Anterior cingulate cortex (tissue), 58 donors: Measurements from ENCODE around the gene SH3BP5L.
"Not testable (repeated sequence)": the region's sequence is repeated elsewhere in the genome, so short reads cannot be mapped to it uniquely, and the experiment has no call there.

ENCODE experiments used
- DNase-seq, 58 donors: peaks; one replicate each; lab custom pipeline; 2025; lab: John Stamatoyannopoulos, UW

SH3BP5L gene

DNA sequence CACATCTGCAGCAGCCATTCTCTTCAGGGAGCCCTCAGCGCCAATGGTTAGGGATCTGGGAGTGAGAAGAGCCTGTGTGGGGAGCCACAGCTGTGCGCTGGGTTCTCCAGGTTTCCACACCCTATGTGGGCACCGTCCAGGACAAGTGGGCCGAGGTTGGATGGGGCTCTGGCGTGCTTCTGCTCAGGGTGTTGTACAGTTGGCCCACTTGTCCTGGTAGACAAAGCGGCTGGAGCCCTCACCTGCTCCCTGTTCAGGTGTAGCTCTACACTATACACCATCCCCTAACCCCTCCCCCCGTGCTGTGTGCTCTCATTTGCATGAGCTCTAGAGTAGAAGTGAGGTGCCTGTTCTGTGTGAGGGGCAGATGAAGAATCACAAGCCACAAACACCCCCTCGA is 12.2 kb downstream of the SH3BP5L start:
- no peak for DNase-seq

GRCh38 chr1:248812736-248813425 is 12.8 kb downstream of the SH3BP5L start:
- DNase-seq, result no peak

GRCh38 chr1:248811514-248812490 is 13.9 kb downstream of the SH3BP5L start:
- DNase-seq, result no peak

DNA sequence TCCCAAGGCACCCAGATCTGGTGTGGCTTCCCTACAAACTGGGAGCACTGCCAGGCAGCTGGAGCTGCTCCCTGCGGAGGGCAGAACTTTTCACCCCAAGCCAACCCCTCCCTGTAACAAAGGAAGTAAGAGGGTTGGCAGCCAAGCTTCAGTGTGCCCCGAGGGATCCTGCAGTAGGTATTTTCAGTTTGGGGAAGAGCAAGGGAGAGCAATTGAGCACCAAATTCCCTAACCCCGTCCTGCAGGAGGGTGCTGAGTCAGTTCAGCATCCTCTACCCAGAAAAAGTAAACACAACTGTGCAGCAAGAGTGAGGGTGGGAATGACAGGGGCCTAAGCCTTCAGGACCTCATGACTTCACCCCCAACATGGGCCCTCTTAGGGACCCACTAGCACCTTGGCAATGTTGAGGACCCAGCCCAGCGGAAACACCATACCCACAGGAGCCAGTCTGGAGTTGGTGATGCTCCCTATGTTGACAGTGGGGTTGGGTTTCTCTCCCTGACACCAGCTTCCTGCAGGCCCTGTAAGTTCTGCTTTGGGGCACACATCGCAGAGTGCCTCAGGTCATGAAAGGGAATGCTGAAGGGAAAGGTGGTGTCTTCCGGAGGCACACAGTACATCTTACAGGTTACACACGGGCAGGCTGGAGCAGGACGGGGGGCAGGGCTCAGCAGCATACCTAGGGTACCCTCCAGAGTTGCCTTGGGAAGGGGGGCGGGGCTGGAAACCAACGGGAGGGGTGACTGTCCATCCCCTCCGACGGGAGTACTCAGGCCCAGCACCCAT is 14.8 kb downstream of the SH3BP5L start:
- DNase-seq, result peak in 3 of 58 donors; percentile 8 to 23 (median 10)

GRCh38 chr1:248810000-248810726 is 15.6 kb downstream of the SH3BP5L start:
- DNase-seq, result no peak

GRCh38 chr1:248808876-248809275 is 16.8 kb downstream of the SH3BP5L start:
- no peak for DNase-seq

DNA sequence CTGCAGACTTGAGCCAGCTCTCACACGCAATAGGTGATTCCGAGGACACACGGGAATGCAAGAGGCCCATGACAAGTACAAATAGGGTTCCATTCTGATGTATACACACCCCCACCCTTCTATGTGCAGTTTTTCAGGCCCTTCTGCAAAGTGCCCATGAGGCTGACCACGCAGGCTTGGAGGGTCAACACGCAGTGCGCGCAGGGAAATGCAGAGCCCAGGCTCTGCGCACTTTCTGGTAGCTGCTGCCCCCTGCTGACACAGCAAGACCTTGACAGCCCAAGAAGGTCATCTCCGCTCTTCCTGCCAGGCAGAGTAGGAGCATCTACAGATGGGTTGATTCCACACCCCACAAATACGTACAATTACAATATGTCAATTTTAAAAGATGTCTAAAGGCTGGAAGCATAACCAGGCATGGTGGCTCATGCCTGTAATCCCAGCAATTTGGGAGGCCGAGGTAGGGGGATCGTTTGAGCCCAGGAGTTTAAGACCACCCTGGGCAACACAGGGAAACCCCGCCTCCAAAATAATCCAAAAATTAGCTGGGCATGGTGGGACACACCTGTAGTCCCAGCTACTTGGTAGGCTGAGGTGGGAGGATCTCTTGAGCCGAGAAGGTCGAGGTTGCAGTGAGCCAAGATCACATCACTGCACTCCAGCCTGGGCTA is 18.5 kb downstream of the SH3BP5L start:
- DNase-seq, result peak in 44 of 58 donors; percentile 7 to 72 (median 37)

GRCh38 chr1:248805876-248806275 is 19.8 kb downstream of the SH3BP5L start:
- no peak for DNase-seq

DNA sequence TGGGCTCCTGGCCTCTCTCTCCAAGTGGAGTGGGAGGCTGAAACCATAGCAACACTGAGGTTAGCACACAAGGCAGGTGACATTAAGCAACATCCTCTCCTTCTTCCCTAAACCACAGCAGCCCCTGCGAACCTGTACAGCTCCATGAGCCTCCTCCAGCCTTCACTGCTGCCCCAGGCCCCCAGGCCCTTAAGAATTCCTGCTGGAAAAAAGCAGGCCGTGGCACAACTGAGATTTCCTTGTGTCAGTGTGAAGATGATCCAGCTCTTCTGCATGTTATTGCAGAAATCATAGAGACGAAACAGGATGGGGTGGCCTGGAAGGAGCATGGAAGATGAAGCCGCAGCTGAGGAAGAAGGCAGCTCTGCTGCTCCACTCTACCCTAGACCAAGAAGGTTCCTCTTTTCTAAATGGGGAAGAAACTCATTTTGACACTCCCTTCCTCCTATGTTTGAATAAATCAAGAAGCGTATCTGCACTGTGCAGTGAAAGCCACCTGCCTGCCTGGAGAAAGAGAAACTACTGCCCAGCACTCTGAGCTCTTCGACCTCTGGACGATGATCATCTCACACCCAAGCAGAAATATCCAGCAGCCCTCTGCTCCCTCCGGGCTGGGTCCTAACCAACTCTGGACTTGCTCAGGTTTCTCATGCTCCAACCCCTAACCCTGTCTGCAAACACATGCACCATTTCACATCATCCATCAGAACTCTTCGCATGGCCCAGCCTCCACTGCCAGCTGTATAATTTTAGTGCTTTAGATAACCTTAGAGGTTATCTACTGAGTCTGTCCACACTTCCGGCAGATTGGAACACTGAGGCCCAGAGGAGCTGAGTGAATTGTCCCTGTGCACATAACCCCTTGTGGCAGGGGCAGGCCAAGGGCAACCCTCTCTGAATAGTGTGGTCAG is 20.7 kb downstream of the SH3BP5L start:
- no peak for DNase-seq

DNA sequence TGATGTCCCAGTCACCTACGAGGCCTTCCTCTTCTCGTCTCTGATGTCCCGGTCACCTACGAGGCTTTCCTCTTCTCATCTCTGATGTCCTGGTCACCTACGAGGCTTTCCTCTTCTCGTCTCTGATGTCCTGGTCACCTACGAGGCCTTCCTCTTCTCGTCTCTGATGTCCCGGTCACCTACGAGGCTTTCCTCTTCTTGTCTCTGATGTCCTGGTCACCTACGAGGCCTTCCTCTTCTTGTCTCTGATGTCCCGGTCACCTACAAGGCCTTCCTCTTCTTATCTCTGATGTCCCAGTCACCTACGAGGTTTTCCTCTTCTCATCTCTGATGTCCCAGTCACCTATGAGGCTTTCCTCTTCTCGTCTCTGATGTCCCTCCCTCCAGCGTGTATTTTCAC is 22.2 kb downstream of the SH3BP5L start:
- DNase-seq, result not testable (repeated sequence)

DNA sequence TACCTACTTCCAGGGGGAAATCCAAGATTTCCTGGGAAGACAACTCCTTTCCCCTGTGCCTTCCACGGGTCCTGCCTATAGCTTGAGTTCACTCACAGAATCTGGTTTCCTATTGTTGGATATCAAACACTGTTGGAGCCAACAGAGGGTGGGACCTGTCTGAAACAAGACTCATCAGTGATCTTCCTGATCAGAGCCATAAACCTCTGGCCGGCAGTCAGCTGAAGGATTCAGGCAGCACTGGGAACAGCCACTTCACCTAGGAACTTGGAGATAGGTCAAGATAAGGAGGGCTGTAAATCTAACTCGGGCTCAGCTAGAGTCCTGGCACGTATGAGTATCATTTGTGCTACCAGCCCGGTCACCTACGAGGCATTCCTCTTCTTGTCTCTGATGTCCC is 23.3 kb downstream of the SH3BP5L start:
- no peak for DNase-seq

DNA sequence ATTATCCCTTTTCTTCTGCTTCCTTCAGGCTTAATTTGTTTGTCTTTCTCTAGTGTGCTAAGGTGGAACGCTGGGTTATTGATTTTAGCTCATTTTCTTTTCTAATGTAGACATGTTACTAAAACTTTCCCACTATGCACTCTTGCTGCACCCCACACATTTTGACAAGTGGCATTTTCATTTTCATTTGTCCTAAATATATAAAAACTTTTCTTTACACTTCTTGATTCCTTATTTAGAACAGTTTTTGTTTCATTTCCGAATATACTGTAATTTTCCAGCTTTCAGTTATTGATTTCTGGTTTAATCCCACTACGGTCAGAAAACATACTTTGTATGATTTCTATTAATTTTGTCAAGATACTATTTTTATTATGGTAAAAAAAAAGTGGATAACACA is 25.3 kb downstream of the SH3BP5L start:
- no peak for DNase-seq

- DNase-seq, result no peak
These were observed 26.9 kb downstream of the SH3BP5L start for GRCh38 chr1:248798791-248799190.

DNA sequence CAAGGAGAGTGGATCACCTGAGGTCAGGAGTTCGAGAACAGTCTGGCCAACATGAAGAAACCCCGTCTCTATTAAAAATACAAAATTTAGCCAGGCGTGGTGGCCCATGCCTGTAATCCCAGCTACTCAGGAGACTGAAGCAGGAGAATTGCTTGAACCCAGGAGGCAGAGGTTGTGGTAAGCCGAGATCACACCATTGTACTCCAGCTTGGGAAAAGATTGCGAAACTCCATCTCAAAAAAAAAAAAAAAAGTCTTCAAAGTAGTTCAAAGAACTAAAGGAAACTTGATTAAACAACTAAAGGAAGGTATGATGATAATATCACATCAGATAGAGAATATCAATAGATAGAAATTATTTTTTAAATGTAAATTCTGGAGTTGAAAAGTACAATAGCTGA is 31.1 kb downstream of the SH3BP5L start:
- DNase-seq, result not testable (repeated sequence)

DNA sequence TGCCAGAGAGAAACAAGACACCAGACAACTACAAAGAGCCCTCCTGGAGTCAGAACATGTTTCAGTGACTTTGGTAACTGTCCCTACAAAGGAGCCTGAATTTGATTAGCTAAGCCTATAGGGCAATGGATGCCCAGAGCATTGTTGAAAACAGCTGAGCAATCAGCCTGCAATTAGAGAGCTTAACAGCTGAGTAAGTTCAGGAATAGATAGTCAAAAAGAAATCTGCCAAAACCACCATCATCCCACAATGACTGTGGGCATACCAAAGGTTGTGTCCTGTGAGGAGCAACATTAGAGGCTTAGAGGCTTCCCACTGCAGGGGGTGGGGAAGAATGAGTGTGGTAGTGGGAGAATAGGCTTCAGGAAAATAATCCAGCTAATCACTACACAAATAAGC is 32.1 kb downstream of the SH3BP5L start:
- no peak for DNase-seq

DNA sequence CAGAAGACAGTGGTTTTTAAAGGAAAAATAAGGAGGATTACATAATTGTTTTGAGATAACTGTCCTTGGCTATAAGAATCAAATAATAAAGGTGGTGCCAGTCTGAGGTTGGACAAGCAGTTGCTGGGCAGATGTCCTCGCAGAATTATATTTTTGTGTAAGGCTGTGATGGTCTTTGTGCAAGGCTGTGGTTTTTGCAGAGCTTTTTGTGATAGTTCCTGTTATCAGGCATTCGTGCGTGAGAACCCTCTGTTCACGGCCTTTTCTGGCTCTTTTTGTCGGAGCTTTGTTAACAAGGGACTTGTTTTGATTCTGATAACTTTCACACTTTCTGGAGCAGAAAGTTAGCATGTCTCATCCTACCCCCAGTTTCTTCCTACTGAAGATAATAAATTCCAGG is 33.4 kb downstream of the SH3BP5L start:
- no peak for DNase-seq

GRCh38 chr1:248791010-248791409 is 34.7 kb downstream of the SH3BP5L start:
- DNase-seq, result no peak

DNA sequence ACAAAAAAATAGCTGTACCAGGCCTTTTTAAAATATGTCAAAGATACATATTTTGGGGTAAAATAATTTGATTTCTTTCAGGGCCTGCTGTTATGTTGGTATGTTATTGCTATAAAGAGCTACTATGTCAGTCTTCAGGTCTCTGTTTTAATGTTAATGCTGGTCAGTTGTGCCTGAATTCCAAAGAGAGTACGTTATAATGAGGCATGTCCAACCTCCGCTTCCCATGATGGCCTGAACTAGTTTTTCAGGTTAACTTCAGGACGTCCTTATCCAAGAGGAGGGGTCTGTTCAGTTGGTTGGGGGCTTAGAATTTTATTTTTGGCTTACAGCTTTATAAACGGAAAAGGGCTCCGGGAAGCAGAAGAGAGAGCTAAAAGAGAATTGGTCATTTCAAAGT is 35.3 kb downstream of the SH3BP5L start:
- DNase-seq, result no peak
